Activated naive CD8-positive, alpha-beta T cell treated with anti-CD3 and anti-CD28 coated beads for 36 hours (primary cell): ENCODE results near the gene KLF12. TPM values are rescaled to one million over a fixed set of nuclear protein-coding genes. Genes with fewer than 3 reads are reported as not detected.

Source experiments
- DNase-seq: peaks from one replicate; pipeline ENCODE4 v3.0.0; 2021
- H3K27ac Mint-ChIP-seq: one replicate; pipeline ENCODE4 v1.8.0; 2022; ENCODE audit warnings: mild to moderate bottlenecking, moderate library complexity, mixed read lengths
- H3K27me3 Mint-ChIP-seq: one replicate; pipeline ENCODE4 v1.8.0; 2022; ENCODE audit warnings: mild to moderate bottlenecking, mixed read lengths
- H3K36me3 Mint-ChIP-seq: one replicate; pipeline ENCODE4 v1.8.0; 2021; ENCODE audit warnings: mild to moderate bottlenecking, mixed read lengths
- H3K4me1 Mint-ChIP-seq: one replicate; pipeline ENCODE4 v1.8.0; 2021; ENCODE audit warnings: mixed read lengths
- H3K4me3 Mint-ChIP-seq: one replicate; pipeline ENCODE4 v1.8.0; 2022; ENCODE audit warnings: mild to moderate bottlenecking, moderate library complexity, mixed read lengths
- H3K9me3 Mint-ChIP-seq: one replicate; pipeline ENCODE4 v1.8.0; 2022; ENCODE audit warnings: mixed read lengths
- total RNA-seq, 2 experiments: library from RNA; stranded (reverse); gene quantifications; one replicate each; pipeline ENCODE4 v1.2.3, GENCODE V29; 2021

The KLF12 gene
- total RNA-seq = 10 to 100 TPM; 13.5 to 16.7 TPM

- peak within 1 kb of the TSS; percentile 95 for H3K4me3 Mint-ChIP-seq
- peak; percentile 94 for DNase-seq
- H3K36me3 Mint-ChIP-seq = peaks cover 6% of the 10 kb centered on the region
- H3K9me3 Mint-ChIP-seq = no peaks in the 10 kb centered on the region
- peaks cover 29% of the 10 kb centered on the region for H3K4me1 Mint-ChIP-seq
- H3K27ac Mint-ChIP-seq = peak within 1 kb of the TSS; percentile 93
- H3K27me3 Mint-ChIP-seq = no peaks in the 10 kb centered on the region
Measured at GRCh38 chr13:74134221-74134776, at the start of gene KLF12. KLF12 (minus strand) TSS chr13:74134404.

- no peaks in the 10 kb centered on the region for H3K4me1 Mint-ChIP-seq
- DNase-seq = no peak
- no peak overlapping the region for H3K4me3 Mint-ChIP-seq
- H3K9me3 Mint-ChIP-seq = no peaks in the 10 kb centered on the region
- H3K27ac Mint-ChIP-seq = no peak overlapping the region
- H3K36me3 Mint-ChIP-seq = no peaks in the 10 kb centered on the region
- no peaks in the 10 kb centered on the region for H3K27me3 Mint-ChIP-seq
Measured at GRCh38 chr13:74182491-74182890, 48.3 kb upstream of the KLF12 start.

GRCh38 chr13:74174810-74175209 is 40.6 kb upstream of the KLF12 start:
- H3K9me3 Mint-ChIP-seq = no peaks in the 10 kb centered on the region
- H3K36me3 Mint-ChIP-seq = no peaks in the 10 kb centered on the region
- no peak overlapping the region for H3K4me3 Mint-ChIP-seq
- DNase-seq = no peak
- H3K4me1 Mint-ChIP-seq = peaks cover 3% of the 10 kb centered on the region
- no peaks in the 10 kb centered on the region for H3K27me3 Mint-ChIP-seq
- no peak overlapping the region for H3K27ac Mint-ChIP-seq

GRCh38 chr13:74173822-74174221 is 39.6 kb upstream of the KLF12 start:
- no peaks in the 10 kb centered on the region for H3K27me3 Mint-ChIP-seq
- no peaks in the 10 kb centered on the region for H3K36me3 Mint-ChIP-seq
- DNase-seq = no peak
- H3K4me1 Mint-ChIP-seq = peaks cover 3% of the 10 kb centered on the region
- no peaks in the 10 kb centered on the region for H3K9me3 Mint-ChIP-seq
- no peak overlapping the region for H3K4me3 Mint-ChIP-seq
- H3K27ac Mint-ChIP-seq = no peak overlapping the region

- H3K27ac Mint-ChIP-seq = no peak overlapping the region
- H3K4me1 Mint-ChIP-seq = peaks cover 3% of the 10 kb centered on the region
- no peaks in the 10 kb centered on the region for H3K27me3 Mint-ChIP-seq
- no peaks in the 10 kb centered on the region for H3K36me3 Mint-ChIP-seq
- DNase-seq = no peak
- H3K4me3 Mint-ChIP-seq = no peak overlapping the region
- H3K9me3 Mint-ChIP-seq = no peaks in the 10 kb centered on the region
Measured at GRCh38 chr13:74171641-74172040, 37.4 kb upstream of the KLF12 start.

- H3K9me3 Mint-ChIP-seq = no peaks in the 10 kb centered on the region
- no peaks in the 10 kb centered on the region for H3K27me3 Mint-ChIP-seq
- H3K4me1 Mint-ChIP-seq = peaks cover 3% of the 10 kb centered on the region
- H3K36me3 Mint-ChIP-seq = no peaks in the 10 kb centered on the region
- H3K27ac Mint-ChIP-seq = no peak overlapping the region
- H3K4me3 Mint-ChIP-seq = no peak overlapping the region
- DNase-seq = no peak
Measured at GRCh38 chr13:74169676-74170075, 35.5 kb upstream of the KLF12 start.

GRCh38 chr13:74168263-74168675 is 34.1 kb upstream of the KLF12 start:
- DNase-seq = no peak
- H3K27ac Mint-ChIP-seq = no peak overlapping the region
- H3K4me1 Mint-ChIP-seq = peaks cover 3% of the 10 kb centered on the region
- no peak overlapping the region for H3K4me3 Mint-ChIP-seq
- H3K27me3 Mint-ChIP-seq = no peaks in the 10 kb centered on the region
- no peaks in the 10 kb centered on the region for H3K36me3 Mint-ChIP-seq
- no peaks in the 10 kb centered on the region for H3K9me3 Mint-ChIP-seq

- Mint-ChIP-seq H3K9me3 (no peaks in the 10 kb centered on the region), H3K4me1 (peaks cover 1% of the 10 kb centered on the region), H3K36me3 (no peaks in the 10 kb centered on the region)
Measured at GRCh38 chr13:74166261-74167004, 32.2 kb upstream of the KLF12 start.

GRCh38 chr13:74162782-74163181 is 28.6 kb upstream of the KLF12 start:
- no peak overlapping the region for H3K4me3 Mint-ChIP-seq
- DNase-seq = no peak
- H3K27me3 Mint-ChIP-seq = no peaks in the 10 kb centered on the region
- H3K4me1 Mint-ChIP-seq = no peaks in the 10 kb centered on the region
- H3K36me3 Mint-ChIP-seq = no peaks in the 10 kb centered on the region
- H3K9me3 Mint-ChIP-seq = no peaks in the 10 kb centered on the region
- H3K27ac Mint-ChIP-seq = no peak overlapping the region

More at GRCh38 chr13:74166261-74167004, 32.2 kb upstream of the KLF12 start:
- H3K27ac Mint-ChIP-seq = no peak overlapping the region
- no peak overlapping the region for H3K4me3 Mint-ChIP-seq
- H3K27me3 Mint-ChIP-seq = no peaks in the 10 kb centered on the region
- no peak for DNase-seq

- no peaks in the 10 kb centered on the region for H3K27me3 Mint-ChIP-seq
Measured at GRCh38 chr13:74162135-74162534, 27.9 kb upstream of the KLF12 start.

GRCh38 chr13:74158571-74159352 is 24.6 kb upstream of the KLF12 start:
- no peaks in the 10 kb centered on the region for H3K27me3 Mint-ChIP-seq
- no peaks in the 10 kb centered on the region for H3K9me3 Mint-ChIP-seq
- DNase-seq = no peak
- H3K36me3 Mint-ChIP-seq = no peaks in the 10 kb centered on the region
- no peak overlapping the region for H3K27ac Mint-ChIP-seq
- no peak overlapping the region for H3K4me3 Mint-ChIP-seq
- H3K4me1 Mint-ChIP-seq = no peaks in the 10 kb centered on the region

More at GRCh38 chr13:74162135-74162534, 27.9 kb upstream of the KLF12 start:
- Mint-ChIP-seq H3K4me3 (no peak overlapping the region), H3K4me1 (no peaks in the 10 kb centered on the region), H3K36me3 (no peaks in the 10 kb centered on the region), H3K27ac (no peak overlapping the region), H3K9me3 (no peaks in the 10 kb centered on the region)
- DNase-seq = no peak

- H3K9me3 Mint-ChIP-seq = no peaks in the 10 kb centered on the region
- no peaks in the 10 kb centered on the region for H3K27me3 Mint-ChIP-seq
- no peak overlapping the region for H3K27ac Mint-ChIP-seq
- H3K4me1 Mint-ChIP-seq = no peaks in the 10 kb centered on the region
- H3K4me3 Mint-ChIP-seq = no peak overlapping the region
- DNase-seq = no peak
- H3K36me3 Mint-ChIP-seq = no peaks in the 10 kb centered on the region
Measured at GRCh38 chr13:74158028-74158427, 23.8 kb upstream of the KLF12 start.

GRCh38 chr13:74154981-74155380 is 20.8 kb upstream of the KLF12 start:
- no peaks in the 10 kb centered on the region for H3K9me3 Mint-ChIP-seq
- H3K4me3 Mint-ChIP-seq = no peak overlapping the region
- H3K36me3 Mint-ChIP-seq = no peaks in the 10 kb centered on the region
- H3K27me3 Mint-ChIP-seq = no peaks in the 10 kb centered on the region
- no peak overlapping the region for H3K27ac Mint-ChIP-seq
- no peak for DNase-seq
- H3K4me1 Mint-ChIP-seq = no peaks in the 10 kb centered on the region

- no peak for DNase-seq
- Mint-ChIP-seq H3K9me3 (no peaks in the 10 kb centered on the region), H3K27me3 (no peaks in the 10 kb centered on the region), H3K4me3 (no peak overlapping the region), H3K27ac (no peak overlapping the region), H3K36me3 (no peaks in the 10 kb centered on the region), H3K4me1 (no peaks in the 10 kb centered on the region)
Measured at GRCh38 chr13:74153316-74153715, 19.1 kb upstream of the KLF12 start.

GRCh38 chr13:74151859-74152258 is 17.7 kb upstream of the KLF12 start:
- Mint-ChIP-seq H3K27me3 (no peaks in the 10 kb centered on the region), H3K27ac (no peak overlapping the region), H3K4me3 (no peak overlapping the region), H3K4me1 (no peaks in the 10 kb centered on the region), H3K36me3 (no peaks in the 10 kb centered on the region), H3K9me3 (no peaks in the 10 kb centered on the region)
- DNase-seq = no peak
